Ascending aorta (tissue), 2 donors: Measurements from ENCODE around the gene HIP1R. TPM values are rescaled to one million over a fixed set of nuclear protein-coding genes. Genes with fewer than 3 reads are reported as not detected.
A peak's percentile ranks its signal among the peaks of the same experiment; 100 is the strongest.

ENCODE experiments used
- DNase-seq, 2 donors: peaks; one replicate each; pipeline ENCODE4 v3.0.0-alpha.2; 2019; ENCODE audit warnings: low spot score in 2 of 2
- H3K27ac ChIP-seq, 2 donors: fragments of 200-600 bp; sonication (generic); one replicate each; pipeline ENCODE4 v1.5.1; 2016 to 2017; ENCODE audit warnings: mild to moderate bottlenecking in 1 of 2
- H3K27me3 ChIP-seq: fragments of 200-600 bp; sonication (generic); one replicate; pipeline ENCODE4 v1.5.1; 2017
- H3K36me3 ChIP-seq, 2 donors: fragments of 200-600 bp; sonication (generic); one replicate each; pipeline ENCODE4 v1.5.1; 2016
- H3K4me1 ChIP-seq, 2 donors: fragments of 200-600 bp; sonication (generic); one replicate each; pipeline ENCODE4 v1.5.1; 2016 to 2017; ENCODE audit warnings: mild to moderate bottlenecking in 1 of 2
- H3K4me3 ChIP-seq, 2 donors: fragments of 200-600 bp; sonication (generic); one replicate each; pipeline ENCODE4 v1.5.1; 2016 to 2017; ENCODE audit warnings: mild to moderate bottlenecking in 1 of 2
- H3K9me3 ChIP-seq, 2 donors: fragments of 200-600 bp; sonication (generic); one replicate each; pipeline ENCODE4 v1.5.1; 2016
- CTCF ChIP-seq, 3 experiments: fragments of 200-600 bp in 2 of 3; fragments of 450-650 bp in 1 of 3; sonication (generic) in 2 of 3; IDR thresholded peaks; one replicate each; pipeline ENCODE4 v1.5.1; 2016 to 2019; ENCODE audit warnings: antibody characterized with exemption in 3 of 3, mild to moderate bottlenecking in 1 of 3, moderate library complexity in 1 of 3
- intact Hi-C: fragments of 100-400 bp; cut with DNase I; formaldehyde crosslinking; loops from one replicate; pipeline ENCODE4 v1.15.1; 2023
- total RNA-seq: library from RNA; depleted of rRNA; stranded (reverse); fragments of >200 nt; gene quantifications from one replicate; pipeline ENCODE4 v1.1.0, GENCODE V29; 2016

The HIP1R gene
- 98.7 TPM for total RNA-seq

DNA sequence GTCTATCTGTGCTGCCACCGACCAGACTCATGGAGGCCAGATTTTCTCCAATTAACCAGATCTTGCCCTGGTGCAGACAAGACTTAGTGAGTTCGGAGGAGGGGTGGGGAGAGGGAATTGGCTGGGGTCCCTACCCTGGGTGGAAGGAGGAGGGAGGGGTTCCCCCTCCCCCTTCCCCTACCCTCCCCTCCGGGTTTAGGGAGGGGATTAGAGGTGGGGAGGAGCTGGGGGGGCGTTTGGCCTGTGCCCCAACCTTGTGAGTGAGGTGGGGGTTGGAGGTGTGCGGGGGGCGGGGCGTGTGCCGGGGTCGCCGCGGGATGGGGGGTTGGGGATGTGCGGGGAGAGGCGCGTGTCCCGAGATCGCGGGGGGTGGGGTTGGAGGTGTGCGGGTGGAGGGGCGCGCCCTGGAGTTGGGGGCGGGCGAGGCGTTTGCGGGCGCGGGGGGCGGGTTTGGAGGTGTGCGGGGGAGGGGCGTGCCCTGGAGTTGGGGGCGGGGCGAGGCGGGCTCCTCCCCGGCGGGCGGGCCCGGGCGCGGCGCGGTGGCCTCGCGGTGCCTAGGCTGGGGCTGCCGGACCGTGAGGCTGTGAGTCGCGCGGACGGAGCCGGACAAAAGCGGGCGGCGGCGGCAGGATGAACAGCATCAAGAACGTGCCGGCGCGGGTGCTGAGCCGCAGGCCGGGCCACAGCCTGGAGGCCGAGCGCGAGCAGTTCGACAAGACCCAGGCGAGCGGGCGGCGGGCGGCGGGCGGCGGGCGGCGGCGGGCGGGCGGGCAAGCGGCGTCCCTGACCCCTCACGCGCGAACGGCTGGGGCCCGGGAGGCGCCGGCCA lies at the start of gene HIP1R:
TSS of gene HIP1R (plus strand) at position 537 of the 829 bp plus-strand sequence. CDS start at position 631, 94 bp downstream.
- H3K36me3 ChIP-seq, result no peaks in the 10 kb centered on the region
- H3K9me3 ChIP-seq, result no peaks in the 10 kb centered on the region
- TF ChIP-seq CTCF (IDR thresholded peaks at IDR 0.05), result no peak
- H3K27ac ChIP-seq, result peak within 1 kb of the TSS; percentile 60 to 70
- H3K4me3 ChIP-seq, result peak within 1 kb of the TSS; percentile 68 to 75
- H3K27me3 ChIP-seq, result no peaks in the 10 kb centered on the region
- no peak for DNase-seq
- peaks cover 0 to 7% of the 10 kb centered on the region in 2 donors for H3K4me1 ChIP-seq
- intact Hi-C loops, result loop anchor here (5.0 kb wide), 1 partner anchor 43 kb away; no protein-coding TSS in a partner anchor

DNA sequence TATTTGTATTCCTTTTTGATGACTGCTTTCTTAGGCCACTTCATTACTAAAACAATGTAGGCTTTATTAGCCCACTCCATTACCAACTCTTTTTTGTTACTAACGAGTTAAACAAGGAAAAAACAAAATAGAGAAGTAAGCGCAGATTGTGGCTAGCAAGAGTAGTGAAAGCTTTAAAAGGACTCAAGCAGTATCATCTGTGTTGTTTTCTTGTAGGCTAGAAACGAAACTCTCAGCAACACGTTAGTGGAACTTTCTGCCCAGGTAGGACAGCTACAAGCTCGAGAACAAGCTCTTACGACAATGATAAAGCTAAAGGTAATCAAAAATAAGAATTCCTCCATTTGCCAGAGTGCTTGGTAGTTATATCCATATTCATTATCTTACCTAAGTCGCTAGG lies 49.8 kb upstream of the HIP1R start:
- Histone ChIP-seq H3K27ac (no peak overlapping the region), H3K4me3 (no peak overlapping the region), H3K4me1 (no peaks in the 10 kb centered on the region), H3K36me3 (no peaks in the 10 kb centered on the region), H3K9me3 (no peaks in the 10 kb centered on the region), H3K27me3 (no peaks in the 10 kb centered on the region)
- intact Hi-C loops, result no loop called here
- DNase-seq, result no peak
- TF ChIP-seq CTCF (IDR thresholded peaks at IDR 0.05), result no peak

- no peak for DNase-seq
Observed at GRCh38 chr12:122788387-122788786, 46.9 kb upstream of the HIP1R start.

DNA sequence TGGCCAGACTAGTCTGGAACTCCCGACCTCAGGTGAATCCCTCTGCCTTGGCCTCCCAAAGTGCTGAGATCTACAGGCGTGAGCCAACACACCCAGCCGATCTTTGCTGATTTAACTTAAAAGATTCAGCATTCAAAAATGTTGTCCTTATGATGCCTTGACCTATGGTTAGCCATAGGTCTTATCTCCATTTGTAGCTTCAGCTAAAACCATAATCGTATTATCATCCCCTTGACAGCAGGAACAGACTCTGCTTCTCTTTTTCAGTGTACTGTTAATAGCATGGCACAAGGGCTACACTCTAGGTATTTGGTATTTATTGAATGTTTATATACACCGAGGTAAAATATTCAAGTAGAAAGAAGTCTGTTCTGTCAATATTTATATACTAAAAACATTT lies 45.6 kb upstream of the HIP1R start:
- Histone ChIP-seq H3K4me1 (no peaks in the 10 kb centered on the region), H3K27me3 (no peaks in the 10 kb centered on the region), H3K27ac (no peak overlapping the region), H3K36me3 (no peaks in the 10 kb centered on the region), H3K9me3 (no peaks in the 10 kb centered on the region), H3K4me3 (no peak overlapping the region)
- no peak for DNase-seq
- intact Hi-C loops, result loop anchor here (5.0 kb wide), 1 partner anchor 48 kb away; the partner anchor contains the start of gene HIP1R
- no peak for TF ChIP-seq CTCF (IDR thresholded peaks at IDR 0.05)

More at GRCh38 chr12:122788387-122788786, 46.9 kb upstream of the HIP1R start:
- TF ChIP-seq CTCF (IDR thresholded peaks at IDR 0.05), result no peak
- Histone ChIP-seq H3K27me3 (no peaks in the 10 kb centered on the region), H3K4me3 (no peak overlapping the region), H3K27ac (no peak overlapping the region), H3K4me1 (no peaks in the 10 kb centered on the region), H3K36me3 (no peaks in the 10 kb centered on the region), H3K9me3 (no peaks in the 10 kb centered on the region)
- intact Hi-C loops, result no loop called here

DNA sequence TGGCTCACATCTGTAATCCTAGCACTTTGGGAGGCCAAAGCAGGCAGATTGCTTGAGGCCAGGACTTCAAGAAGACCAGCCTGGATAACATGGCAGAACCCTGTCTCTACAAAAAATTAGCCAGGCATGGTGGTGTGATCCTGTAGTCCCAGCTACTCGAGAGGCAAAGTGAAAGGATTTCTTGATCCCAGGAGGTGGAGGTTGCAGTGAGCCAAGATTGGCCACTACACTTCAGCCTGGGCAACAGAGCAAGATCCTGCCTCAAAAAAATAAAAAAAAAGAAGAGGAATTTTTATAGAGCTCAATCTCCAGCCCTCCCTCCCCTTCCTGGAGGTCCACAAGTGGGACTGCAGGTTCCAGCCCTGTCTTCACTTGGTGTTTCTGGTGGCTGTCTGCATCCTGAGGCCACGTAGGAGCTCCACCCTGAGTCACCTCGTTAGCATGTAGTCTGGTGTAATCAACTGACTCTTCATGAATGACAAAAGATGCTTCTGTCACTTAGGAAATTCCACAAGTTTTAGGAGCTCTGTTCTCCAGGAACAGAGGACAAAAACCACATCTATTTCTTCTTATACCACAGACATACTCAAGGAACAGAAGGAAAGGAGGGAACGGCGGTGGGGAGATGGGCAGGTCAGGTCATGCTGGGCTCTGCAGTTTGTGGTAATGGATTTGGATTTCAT lies 44.7 kb upstream of the HIP1R start:
- no peaks in the 10 kb centered on the region for H3K27me3 ChIP-seq
- H3K36me3 ChIP-seq, result no peaks in the 10 kb centered on the region
- no peak for DNase-seq
- no peak overlapping the region for H3K4me3 ChIP-seq
- TF ChIP-seq CTCF (IDR thresholded peaks at IDR 0.05), result no peak
- H3K9me3 ChIP-seq, result no peaks in the 10 kb centered on the region
- no peak overlapping the region for H3K27ac ChIP-seq
- H3K4me1 ChIP-seq, result no peaks in the 10 kb centered on the region
- intact Hi-C loops, result loop anchor here (5.0 kb wide), 1 partner anchor 47 kb away; the partner anchor contains the start of gene HIP1R
